Progenitor cell of endocrine pancreas (in vitro differentiated cells): ENCODE measurements around the gene BDH1. TPM values are rescaled to one million over a fixed set of nuclear protein-coding genes. Genes with fewer than 3 reads are reported as not detected.
"Not testable (repeated sequence)": the region's sequence is repeated elsewhere in the genome, so short reads cannot be mapped to it uniquely, and the experiment has no call there.

Experiments
- DNase-seq: peaks from one replicate; pipeline ENCODE4 v3.0.0; 2021; ENCODE audit warnings: low spot score; ENCODE audit not compliant: unreplicated experiment
- H3K27ac Mint-ChIP-seq: 2 replicates; pipeline ENCODE4 v1.8.0; 2021; ENCODE audit warnings: mild to moderate bottlenecking, moderate library complexity, mixed read lengths
- H3K27me3 Mint-ChIP-seq: 2 replicates; pipeline ENCODE4 v1.8.0; 2021; ENCODE audit warnings: mixed read lengths
- H3K36me3 Mint-ChIP-seq: 2 replicates; pipeline ENCODE4 v1.8.0; 2022; ENCODE audit warnings: mixed read lengths; ENCODE audit not compliant: insufficient read depth
- H3K4me1 Mint-ChIP-seq: 2 replicates; pipeline ENCODE4 v1.8.0; 2021; ENCODE audit warnings: low read depth, mixed read lengths
- H3K4me3 Mint-ChIP-seq: 2 replicates; pipeline ENCODE4 v1.8.0; 2021; ENCODE audit warnings: low read depth, mild to moderate bottlenecking, moderate library complexity, mixed read lengths
- H3K9me3 Mint-ChIP-seq: 2 replicates; pipeline ENCODE4 v1.8.0; 2021; ENCODE audit warnings: low read depth, mixed read lengths
- total RNA-seq: library from RNA; stranded (reverse); gene quantifications from 2 replicates; pipeline ENCODE4 v1.2.1, GENCODE V29; 2021
- TF ChIP-seq, protein P1 (sequence below): fragments of 200-600 bp; sonication (generic); IDR thresholded peaks from one replicate; pipeline ENCODE4 v1.5.0; 2021; ENCODE audit warnings: antibody characterized with exemption, mild to moderate bottlenecking; ENCODE audit not compliant: unreplicated experiment

Gene BDH1
- total RNA-seq, 1 donor from 2014 or later: 41.9 TPM

DNA sequence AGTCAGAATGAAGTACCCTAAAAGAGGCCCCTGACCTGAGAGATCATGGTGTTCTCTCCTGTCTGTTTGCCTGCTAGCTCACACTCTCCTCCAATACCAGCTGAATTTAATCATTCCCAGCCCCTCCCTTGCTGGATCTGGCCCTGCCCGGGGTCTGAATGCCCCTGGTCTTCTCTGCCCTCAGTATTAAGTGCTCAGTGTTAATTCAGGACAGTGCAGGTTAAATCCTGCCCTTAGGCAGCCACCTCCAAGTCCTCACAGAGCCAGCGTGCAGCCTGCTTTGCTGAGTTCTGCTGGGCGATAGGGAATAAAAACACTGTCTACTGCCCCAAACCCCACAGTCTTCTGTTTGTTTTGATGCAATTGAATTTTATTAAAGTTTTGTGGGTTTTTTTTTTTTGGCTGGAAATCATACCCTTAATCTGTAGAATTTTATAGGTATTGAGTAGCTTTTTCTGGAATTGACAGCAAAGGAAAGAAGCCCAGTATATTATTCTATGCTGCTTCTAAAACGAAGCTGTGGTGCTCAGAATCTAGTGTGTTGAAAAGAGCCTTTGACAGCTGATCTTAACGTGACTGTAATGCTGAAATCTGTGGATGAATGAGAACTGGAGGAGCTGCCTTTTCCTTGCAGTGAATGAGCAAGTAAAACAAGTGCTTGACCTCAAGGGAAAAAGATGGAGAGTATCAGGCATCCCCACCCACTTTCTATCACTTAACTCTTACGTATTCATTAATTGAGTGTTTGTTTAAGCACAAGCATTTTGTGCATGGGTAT lies 12.3 kb upstream of the BDH1 start:
- no peak for DNase-seq
- no peak overlapping the region for H3K4me3 Mint-ChIP-seq
- TF ChIP-seq, protein P1, sequence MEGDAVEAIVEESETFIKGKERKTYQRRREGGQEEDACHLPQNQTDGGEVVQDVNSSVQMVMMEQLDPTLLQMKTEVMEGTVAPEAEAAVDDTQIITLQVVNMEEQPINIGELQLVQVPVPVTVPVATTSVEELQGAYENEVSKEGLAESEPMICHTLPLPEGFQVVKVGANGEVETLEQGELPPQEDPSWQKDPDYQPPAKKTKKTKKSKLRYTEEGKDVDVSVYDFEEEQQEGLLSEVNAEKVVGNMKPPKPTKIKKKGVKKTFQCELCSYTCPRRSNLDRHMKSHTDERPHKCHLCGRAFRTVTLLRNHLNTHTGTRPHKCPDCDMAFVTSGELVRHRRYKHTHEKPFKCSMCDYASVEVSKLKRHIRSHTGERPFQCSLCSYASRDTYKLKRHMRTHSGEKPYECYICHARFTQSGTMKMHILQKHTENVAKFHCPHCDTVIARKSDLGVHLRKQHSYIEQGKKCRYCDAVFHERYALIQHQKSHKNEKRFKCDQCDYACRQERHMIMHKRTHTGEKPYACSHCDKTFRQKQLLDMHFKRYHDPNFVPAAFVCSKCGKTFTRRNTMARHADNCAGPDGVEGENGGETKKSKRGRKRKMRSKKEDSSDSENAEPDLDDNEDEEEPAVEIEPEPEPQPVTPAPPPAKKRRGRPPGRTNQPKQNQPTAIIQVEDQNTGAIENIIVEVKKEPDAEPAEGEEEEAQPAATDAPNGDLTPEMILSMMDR: no peak
- H3K36me3 Mint-ChIP-seq: peaks cover 7% of the 10 kb centered on the region
- no peak overlapping the region for H3K27ac Mint-ChIP-seq
- H3K4me1 Mint-ChIP-seq: peaks cover 9% of the 10 kb centered on the region
- H3K9me3 Mint-ChIP-seq: peaks cover 23% of the 10 kb centered on the region
- no peaks in the 10 kb centered on the region for H3K27me3 Mint-ChIP-seq

GRCh38 chr3:197566155-197566554 lies 10.4 kb upstream of the BDH1 start:
- not testable (repeated sequence) for H3K36me3 Mint-ChIP-seq, H3K27ac Mint-ChIP-seq, DNase-seq, H3K4me1 Mint-ChIP-seq, H3K4me3 Mint-ChIP-seq, H3K27me3 Mint-ChIP-seq
- peaks cover 28% of the 10 kb centered on the region for H3K9me3 Mint-ChIP-seq

DNA sequence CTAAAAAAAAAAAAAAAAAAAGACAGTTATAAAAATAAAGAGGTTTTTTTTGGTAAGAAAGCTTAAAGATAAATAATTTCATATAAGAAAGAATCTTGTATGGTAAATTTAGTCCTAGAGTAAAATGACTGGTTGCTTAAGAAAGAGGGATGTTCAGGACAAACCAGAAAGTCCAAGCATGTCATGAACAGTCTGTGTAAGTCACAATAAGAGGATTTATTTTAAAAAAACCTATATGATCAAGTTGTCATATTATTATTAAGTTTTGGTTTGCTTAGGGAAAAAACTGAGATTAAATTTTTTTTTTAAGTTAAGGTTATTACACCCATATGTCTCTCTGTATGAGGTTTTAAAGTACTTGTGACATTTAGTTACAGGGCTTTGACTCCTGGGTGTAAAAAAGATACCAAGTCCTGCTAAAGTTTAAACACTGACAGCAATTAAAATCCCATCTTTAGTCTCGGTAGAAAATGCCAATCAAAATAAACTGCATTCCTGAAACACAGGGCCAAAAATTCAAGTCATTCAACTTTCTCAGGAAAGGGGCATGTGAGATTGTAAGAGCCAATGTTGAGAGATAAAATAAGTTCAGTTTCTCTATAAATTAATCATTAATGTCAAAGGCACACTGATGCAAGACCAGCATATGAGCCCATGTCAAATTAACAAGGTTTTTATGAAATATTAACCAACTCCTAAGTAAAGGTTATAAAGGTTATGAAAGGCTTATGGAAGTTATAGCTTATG lies 8.5 kb upstream of the BDH1 start:
- Mint-ChIP-seq H3K27ac (no peak overlapping the region), H3K27me3 (no peaks in the 10 kb centered on the region), H3K4me3 (no peak overlapping the region), H3K4me1 (peaks cover 10% of the 10 kb centered on the region), H3K9me3 (peaks cover 23% of the 10 kb centered on the region), H3K36me3 (peaks cover 2% of the 10 kb centered on the region)
- DNase-seq: no peak
- TF ChIP-seq, protein P1: no peak

DNA sequence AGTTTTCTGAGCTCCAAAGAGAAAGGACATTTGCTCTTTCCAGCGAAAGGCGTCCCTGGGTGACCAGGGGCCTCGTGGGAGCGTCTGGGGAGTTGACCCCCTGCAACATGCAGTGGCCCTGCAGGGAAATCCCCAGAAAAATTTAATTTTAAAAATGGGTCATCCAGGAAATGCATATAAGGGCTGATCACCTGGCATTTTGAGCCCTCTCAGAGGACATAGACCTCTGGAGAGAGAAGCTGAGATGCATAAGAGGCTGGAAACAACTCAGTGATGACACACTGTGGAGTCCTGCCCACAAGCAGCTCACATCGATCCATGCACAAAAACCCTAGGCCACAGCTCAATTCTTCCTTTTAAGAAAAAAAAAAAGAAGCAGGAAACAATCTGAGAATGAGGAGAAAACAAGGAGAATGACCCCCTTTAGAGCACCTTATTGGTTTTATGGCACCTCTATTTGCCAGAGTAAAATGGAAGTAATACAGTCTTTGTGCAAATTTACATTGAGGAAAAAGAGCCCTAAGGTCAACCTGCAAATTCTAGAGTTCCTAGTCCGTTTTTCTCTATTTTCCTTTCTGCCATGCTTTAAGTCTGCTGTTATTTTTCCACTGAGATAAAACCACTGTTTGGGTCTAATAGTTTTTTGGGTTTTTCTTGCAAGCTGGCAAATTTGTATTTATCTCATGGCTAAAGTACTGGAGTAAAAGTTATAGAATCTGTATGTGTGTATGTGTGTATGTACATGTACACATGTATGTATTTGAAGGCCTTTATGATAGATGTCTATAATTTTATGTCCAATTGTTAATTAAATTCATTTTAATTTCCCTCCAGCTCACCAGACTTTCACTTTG lies 6.9 kb upstream of the BDH1 start:
- TF ChIP-seq, protein P1: no peak
- Mint-ChIP-seq H3K4me1 (peaks cover 14% of the 10 kb centered on the region), H3K27me3 (no peaks in the 10 kb centered on the region), H3K4me3 (no peak overlapping the region), H3K9me3 (peaks cover 23% of the 10 kb centered on the region), H3K36me3 (peaks cover 2% of the 10 kb centered on the region), H3K27ac (peak overlapping the region; percentile 18)
- no peak for DNase-seq

GRCh38 chr3:197561926-197562325 lies 6.2 kb upstream of the BDH1 start:
- Mint-ChIP-seq H3K4me1 (peaks cover 15% of the 10 kb centered on the region), H3K9me3 (peaks cover 21% of the 10 kb centered on the region), H3K27me3 (no peaks in the 10 kb centered on the region), H3K4me3 (no peak overlapping the region), H3K27ac (no peak overlapping the region), H3K36me3 (peaks cover 2% of the 10 kb centered on the region)
- DNase-seq: no peak
- TF ChIP-seq, protein P1: no peak
